MM.1S (cell line): ENCODE results near the gene MYL5.

ENCODE experiments used
- DNase-seq: peaks from one replicate; pipeline ENCODE4 v3.0.0-alpha.2; 2015
- H2AFZ ChIP-seq: fragments of 300-600 bp; sonication (generic); 2 replicates; pipeline ENCODE4 v1.6.0; 2016; ENCODE audit warnings: antibody characterized with exemption, low read length
- H3F3A ChIP-seq: fragments of 300-600 bp; sonication (generic); 2 replicates; pipeline ENCODE4 v1.6.1; 2016; ENCODE audit warnings: mild to moderate bottlenecking, antibody characterized with exemption, low read length, moderate library complexity, mixed read lengths; ENCODE audit not compliant: insufficient read depth
- H3K27ac ChIP-seq: fragments of 300-600 bp; sonication (generic); 2 replicates; pipeline ENCODE4 v1.5.1; 2016; ENCODE audit warnings: mild to moderate bottlenecking, low read length
- H3K27me3 ChIP-seq: fragments of 300-600 bp; sonication (generic); replicated peaks from 2 replicates; pipeline ENCODE4 v1.6.0; 2016; ENCODE audit warnings: low read length; ENCODE audit not compliant: insufficient read depth
- H3K36me3 ChIP-seq: fragments of 300-600 bp; sonication (generic); replicated peaks from 2 replicates; pipeline ENCODE4 v1.6.1; 2016; ENCODE audit warnings: mild to moderate bottlenecking, low read length, mixed read lengths; ENCODE audit not compliant: insufficient read depth
- H3K4me1 ChIP-seq: fragments of 300-600 bp; sonication (generic); 2 replicates; pipeline ENCODE4 v1.6.1; 2016; ENCODE audit warnings: low read length, mixed read lengths
- H3K4me2 ChIP-seq: fragments of 300-600 bp; sonication (generic); 2 replicates; pipeline ENCODE4 v1.6.0; 2016; ENCODE audit warnings: low read depth, low read length
- H3K4me3 ChIP-seq: fragments of 300-600 bp; sonication (generic); 2 replicates; pipeline ENCODE4 v1.5.1; 2016; ENCODE audit warnings: low read length, mixed read lengths
- H3K79me2 ChIP-seq: fragments of 300-600 bp; sonication (generic); 2 replicates; pipeline ENCODE4 v1.6.1; 2016; ENCODE audit warnings: mixed run types, low read length, mixed read lengths
- H3K9ac ChIP-seq: fragments of 300-600 bp; sonication (generic); 2 replicates; pipeline ENCODE4 v1.6.1; 2016; ENCODE audit warnings: low read length, mixed read lengths
- H3K9me2 ChIP-seq: fragments of 300-600 bp; sonication (generic); replicated peaks from 2 replicates; pipeline ENCODE4 v1.6.1; 2016; ENCODE audit warnings: mild to moderate bottlenecking, low read length, mixed read lengths; ENCODE audit not compliant: insufficient read depth
- H3K9me3 ChIP-seq: fragments of 300-600 bp; sonication (generic); replicated peaks from 2 replicates; pipeline ENCODE4 v1.6.1; 2016; ENCODE audit warnings: mild to moderate bottlenecking, low read length, mixed read lengths; ENCODE audit not compliant: insufficient read depth
- H4K20me1 ChIP-seq: fragments of 300-600 bp; sonication (generic); 2 replicates; pipeline ENCODE4 v1.6.1; 2016; ENCODE audit warnings: mild to moderate bottlenecking, low read length, moderate library complexity, mixed read lengths; ENCODE audit not compliant: insufficient read depth
- EZH2 ChIP-seq: fragments of 300-600 bp; sonication (generic); optimal IDR thresholded peaks from 2 replicates; pipeline ENCODE3; 2017; ENCODE audit warnings: low read depth, mild to moderate bottlenecking, antibody characterized with exemption, low read length, mixed read lengths
- EZH2phosphoT487 ChIP-seq: fragments of 300-600 bp; sonication (generic); IDR thresholded peaks from 2 replicates; pipeline ENCODE4 v1.6.1; 2018; ENCODE audit warnings: antibody characterized with exemption, low read length
- TF ChIP-seq, protein P1 (sequence below): fragments of 300-600 bp; sonication (generic); IDR thresholded peaks from 2 replicates; pipeline ENCODE4 v1.5.1; 2016; ENCODE audit warnings: antibody characterized with exemption, low read length, mixed read lengths

The MYL5 gene

GRCh38 chr4:649293-649625, 25.1 kb upstream of the MYL5 start:
- Histone ChIP-seq H2AFZ (no peak overlapping the region), H3K79me2 (no peaks in the 10 kb centered on the region), H3K4me3 (no peak overlapping the region), H3K36me3 (no peaks in the 10 kb centered on the region), H3K9me2 (no peaks in the 10 kb centered on the region), H3K27me3 (no peaks in the 10 kb centered on the region), H3K9me3 (no peaks in the 10 kb centered on the region), H3K4me2 (no peak overlapping the region), H3F3A (no peaks in the 10 kb centered on the region), H3K27ac (no peak overlapping the region), H3K9ac (no peak overlapping the region), H4K20me1 (no peaks in the 10 kb centered on the region), H3K4me1 (no peaks in the 10 kb centered on the region)
- no peak for DNase-seq
- TF ChIP-seq, protein P1, sequence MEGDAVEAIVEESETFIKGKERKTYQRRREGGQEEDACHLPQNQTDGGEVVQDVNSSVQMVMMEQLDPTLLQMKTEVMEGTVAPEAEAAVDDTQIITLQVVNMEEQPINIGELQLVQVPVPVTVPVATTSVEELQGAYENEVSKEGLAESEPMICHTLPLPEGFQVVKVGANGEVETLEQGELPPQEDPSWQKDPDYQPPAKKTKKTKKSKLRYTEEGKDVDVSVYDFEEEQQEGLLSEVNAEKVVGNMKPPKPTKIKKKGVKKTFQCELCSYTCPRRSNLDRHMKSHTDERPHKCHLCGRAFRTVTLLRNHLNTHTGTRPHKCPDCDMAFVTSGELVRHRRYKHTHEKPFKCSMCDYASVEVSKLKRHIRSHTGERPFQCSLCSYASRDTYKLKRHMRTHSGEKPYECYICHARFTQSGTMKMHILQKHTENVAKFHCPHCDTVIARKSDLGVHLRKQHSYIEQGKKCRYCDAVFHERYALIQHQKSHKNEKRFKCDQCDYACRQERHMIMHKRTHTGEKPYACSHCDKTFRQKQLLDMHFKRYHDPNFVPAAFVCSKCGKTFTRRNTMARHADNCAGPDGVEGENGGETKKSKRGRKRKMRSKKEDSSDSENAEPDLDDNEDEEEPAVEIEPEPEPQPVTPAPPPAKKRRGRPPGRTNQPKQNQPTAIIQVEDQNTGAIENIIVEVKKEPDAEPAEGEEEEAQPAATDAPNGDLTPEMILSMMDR, result no peak
- no peak for TF ChIP-seq EZH2phosphoT487
- no peak for TF ChIP-seq EZH2

DNA sequence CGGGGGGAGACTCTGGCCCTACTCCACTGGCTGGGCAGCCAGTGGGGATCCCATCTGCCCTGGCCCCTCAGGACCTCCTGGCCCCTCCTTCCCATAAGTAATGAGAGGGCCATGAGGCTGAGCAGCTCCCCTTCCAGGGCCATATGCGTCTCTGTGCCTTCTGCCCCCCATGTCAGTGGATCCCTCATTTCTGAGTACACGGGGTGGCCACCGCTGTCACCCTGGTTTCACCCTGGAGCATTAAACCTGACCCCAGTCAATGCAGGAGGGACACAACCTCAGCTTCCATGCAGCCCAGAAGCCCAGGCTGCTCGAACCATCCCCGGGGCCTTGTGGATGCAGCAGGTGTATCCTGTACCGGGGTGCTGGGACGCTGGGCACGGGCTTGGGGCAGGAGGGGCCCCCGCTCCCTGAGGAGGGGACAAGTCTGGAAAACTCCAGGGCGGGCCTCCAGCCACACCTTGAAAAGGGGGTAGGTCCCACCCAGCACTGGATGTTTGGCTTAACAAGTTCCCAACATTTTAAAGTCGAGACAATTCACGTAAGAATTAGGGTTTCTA, 24.5 kb upstream of the MYL5 start:
- H3K4me2 ChIP-seq, result no peak overlapping the region
- H3K4me1 ChIP-seq, result no peaks in the 10 kb centered on the region
- no peak overlapping the region for H3K4me3 ChIP-seq
- H3F3A ChIP-seq, result no peaks in the 10 kb centered on the region
- no peaks in the 10 kb centered on the region for H4K20me1 ChIP-seq
- no peaks in the 10 kb centered on the region for H3K79me2 ChIP-seq
- no peak for DNase-seq
- no peaks in the 10 kb centered on the region for H3K9me3 ChIP-seq
- H3K9ac ChIP-seq, result no peak overlapping the region
- no peaks in the 10 kb centered on the region for H3K9me2 ChIP-seq
- H3K27me3 ChIP-seq, result no peaks in the 10 kb centered on the region
- no peak for TF ChIP-seq EZH2phosphoT487
- TF ChIP-seq, protein P1, result no peak
- TF ChIP-seq EZH2, result no peak
- H3K27ac ChIP-seq, result no peak overlapping the region
- H3K36me3 ChIP-seq, result no peaks in the 10 kb centered on the region
- no peak overlapping the region for H2AFZ ChIP-seq

DNA sequence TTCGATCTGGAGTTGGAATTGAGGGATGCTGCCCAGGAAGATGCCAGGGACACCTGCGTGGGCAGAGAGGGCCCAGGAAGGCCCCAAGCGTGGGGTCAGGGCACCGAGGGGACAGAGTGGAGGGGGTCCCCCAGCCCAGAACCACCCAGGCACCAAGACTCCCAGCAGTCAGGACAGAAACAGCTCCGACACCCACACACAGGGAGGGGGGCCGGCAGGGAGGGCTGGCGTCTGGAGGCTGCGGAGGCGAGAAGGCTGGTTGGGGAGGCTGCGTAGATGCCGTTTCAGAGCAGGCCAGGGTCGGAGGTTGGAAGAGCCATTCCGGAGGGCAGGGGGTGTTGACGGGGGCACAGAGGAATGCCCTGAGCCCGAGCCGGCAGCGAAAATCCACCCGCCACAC, 23.9 kb upstream of the MYL5 start:
- Histone ChIP-seq H3K9me2 (no peaks in the 10 kb centered on the region), H2AFZ (no peak overlapping the region), H3K27me3 (no peaks in the 10 kb centered on the region), H3K36me3 (no peaks in the 10 kb centered on the region), H3K9ac (no peak overlapping the region), H3K27ac (no peak overlapping the region), H3K9me3 (no peaks in the 10 kb centered on the region), H3K4me2 (no peak overlapping the region), H4K20me1 (no peaks in the 10 kb centered on the region), H3K79me2 (no peaks in the 10 kb centered on the region), H3K4me3 (no peak overlapping the region), H3F3A (no peaks in the 10 kb centered on the region), H3K4me1 (no peaks in the 10 kb centered on the region)
- TF ChIP-seq EZH2phosphoT487, result no peak
- no peak for TF ChIP-seq EZH2
- TF ChIP-seq, protein P1, result no peak
- no peak for DNase-seq
